ENCODE data around the gene ADGRE1. TPM values are rescaled to one million over a fixed set of nuclear protein-coding genes. Genes with fewer than 3 reads are reported as not detected.

ADGRE1 gene
- total and polyA plus RNA-seq, 2 experiments from 2014 or later: not detected

GRCh38 chr19:6888967-6889366, 1.6 kb downstream of the ADGRE1 start:
- no peaks in the 10 kb centered on the region for H3K4me1 ChIP-seq (ENCODE audit: insufficient read depth)
- H3K9me2 ChIP-seq (ENCODE audit: insufficient read depth): no peaks in the 10 kb centered on the region
- no peaks in the 10 kb centered on the region; the same call in 1 of the 2 replicates for H3K36me3 ChIP-seq (ENCODE audit: insufficient read depth)
- no peak overlapping the region for H3K27ac Mint-ChIP-seq
- no peak overlapping the region for H3K27ac ChIP-seq (ENCODE audit: low read depth)
- no peaks in the 10 kb centered on the region for H4K20me1 ChIP-seq (replicated peaks; ENCODE audit: insufficient read depth)
- DNase-seq (ENCODE audit: low spot score) (no peak), ATAC-seq (no peak)
- no peak overlapping the region for H2AFZ ChIP-seq
- no peaks in the 10 kb centered on the region for H3K79me2 ChIP-seq (replicated peaks; ENCODE audit: insufficient read depth)
- no peaks in the 10 kb centered on the region for H3F3A ChIP-seq (replicated peaks; ENCODE audit: low read depth)
- H3K9me3 Mint-ChIP-seq: peaks cover 91% of the 10 kb centered on the region
- H3K36me3 Mint-ChIP-seq (ENCODE audit: low read depth): peaks cover 46% of the 10 kb centered on the region
- no peak overlapping the region for H3K4me2 ChIP-seq
- no peaks in the 10 kb centered on the region for H3K27me3 ChIP-seq (ENCODE audit: insufficient read depth)
- H3K27me3 Mint-ChIP-seq (ENCODE audit: insufficient read depth, low read depth, poor library complexity): peaks cover 9% of the 10 kb centered on the region
- no peak overlapping the region for H3K4me3 ChIP-seq
- TF ChIP-seq POLR2AphosphoS5 (IDR thresholded peaks at IDR 0.05; ENCODE audit: low read depth): no peak
- TF ChIP-seq NANOG (IDR thresholded peaks at IDR 0.05; ENCODE audit: borderline replicate concordance): no peak
- TF ChIP-seq EZH2phosphoT487 (IDR thresholded peaks at IDR 0.05; ENCODE audit: unreplicated experiment): no peak
- TF ChIP-seq ZNF331 (CRISPR knock-in tag; IDR thresholded peaks at IDR 0.05; ENCODE audit: low read depth): no peak
- TF ChIP-seq, protein P1, sequence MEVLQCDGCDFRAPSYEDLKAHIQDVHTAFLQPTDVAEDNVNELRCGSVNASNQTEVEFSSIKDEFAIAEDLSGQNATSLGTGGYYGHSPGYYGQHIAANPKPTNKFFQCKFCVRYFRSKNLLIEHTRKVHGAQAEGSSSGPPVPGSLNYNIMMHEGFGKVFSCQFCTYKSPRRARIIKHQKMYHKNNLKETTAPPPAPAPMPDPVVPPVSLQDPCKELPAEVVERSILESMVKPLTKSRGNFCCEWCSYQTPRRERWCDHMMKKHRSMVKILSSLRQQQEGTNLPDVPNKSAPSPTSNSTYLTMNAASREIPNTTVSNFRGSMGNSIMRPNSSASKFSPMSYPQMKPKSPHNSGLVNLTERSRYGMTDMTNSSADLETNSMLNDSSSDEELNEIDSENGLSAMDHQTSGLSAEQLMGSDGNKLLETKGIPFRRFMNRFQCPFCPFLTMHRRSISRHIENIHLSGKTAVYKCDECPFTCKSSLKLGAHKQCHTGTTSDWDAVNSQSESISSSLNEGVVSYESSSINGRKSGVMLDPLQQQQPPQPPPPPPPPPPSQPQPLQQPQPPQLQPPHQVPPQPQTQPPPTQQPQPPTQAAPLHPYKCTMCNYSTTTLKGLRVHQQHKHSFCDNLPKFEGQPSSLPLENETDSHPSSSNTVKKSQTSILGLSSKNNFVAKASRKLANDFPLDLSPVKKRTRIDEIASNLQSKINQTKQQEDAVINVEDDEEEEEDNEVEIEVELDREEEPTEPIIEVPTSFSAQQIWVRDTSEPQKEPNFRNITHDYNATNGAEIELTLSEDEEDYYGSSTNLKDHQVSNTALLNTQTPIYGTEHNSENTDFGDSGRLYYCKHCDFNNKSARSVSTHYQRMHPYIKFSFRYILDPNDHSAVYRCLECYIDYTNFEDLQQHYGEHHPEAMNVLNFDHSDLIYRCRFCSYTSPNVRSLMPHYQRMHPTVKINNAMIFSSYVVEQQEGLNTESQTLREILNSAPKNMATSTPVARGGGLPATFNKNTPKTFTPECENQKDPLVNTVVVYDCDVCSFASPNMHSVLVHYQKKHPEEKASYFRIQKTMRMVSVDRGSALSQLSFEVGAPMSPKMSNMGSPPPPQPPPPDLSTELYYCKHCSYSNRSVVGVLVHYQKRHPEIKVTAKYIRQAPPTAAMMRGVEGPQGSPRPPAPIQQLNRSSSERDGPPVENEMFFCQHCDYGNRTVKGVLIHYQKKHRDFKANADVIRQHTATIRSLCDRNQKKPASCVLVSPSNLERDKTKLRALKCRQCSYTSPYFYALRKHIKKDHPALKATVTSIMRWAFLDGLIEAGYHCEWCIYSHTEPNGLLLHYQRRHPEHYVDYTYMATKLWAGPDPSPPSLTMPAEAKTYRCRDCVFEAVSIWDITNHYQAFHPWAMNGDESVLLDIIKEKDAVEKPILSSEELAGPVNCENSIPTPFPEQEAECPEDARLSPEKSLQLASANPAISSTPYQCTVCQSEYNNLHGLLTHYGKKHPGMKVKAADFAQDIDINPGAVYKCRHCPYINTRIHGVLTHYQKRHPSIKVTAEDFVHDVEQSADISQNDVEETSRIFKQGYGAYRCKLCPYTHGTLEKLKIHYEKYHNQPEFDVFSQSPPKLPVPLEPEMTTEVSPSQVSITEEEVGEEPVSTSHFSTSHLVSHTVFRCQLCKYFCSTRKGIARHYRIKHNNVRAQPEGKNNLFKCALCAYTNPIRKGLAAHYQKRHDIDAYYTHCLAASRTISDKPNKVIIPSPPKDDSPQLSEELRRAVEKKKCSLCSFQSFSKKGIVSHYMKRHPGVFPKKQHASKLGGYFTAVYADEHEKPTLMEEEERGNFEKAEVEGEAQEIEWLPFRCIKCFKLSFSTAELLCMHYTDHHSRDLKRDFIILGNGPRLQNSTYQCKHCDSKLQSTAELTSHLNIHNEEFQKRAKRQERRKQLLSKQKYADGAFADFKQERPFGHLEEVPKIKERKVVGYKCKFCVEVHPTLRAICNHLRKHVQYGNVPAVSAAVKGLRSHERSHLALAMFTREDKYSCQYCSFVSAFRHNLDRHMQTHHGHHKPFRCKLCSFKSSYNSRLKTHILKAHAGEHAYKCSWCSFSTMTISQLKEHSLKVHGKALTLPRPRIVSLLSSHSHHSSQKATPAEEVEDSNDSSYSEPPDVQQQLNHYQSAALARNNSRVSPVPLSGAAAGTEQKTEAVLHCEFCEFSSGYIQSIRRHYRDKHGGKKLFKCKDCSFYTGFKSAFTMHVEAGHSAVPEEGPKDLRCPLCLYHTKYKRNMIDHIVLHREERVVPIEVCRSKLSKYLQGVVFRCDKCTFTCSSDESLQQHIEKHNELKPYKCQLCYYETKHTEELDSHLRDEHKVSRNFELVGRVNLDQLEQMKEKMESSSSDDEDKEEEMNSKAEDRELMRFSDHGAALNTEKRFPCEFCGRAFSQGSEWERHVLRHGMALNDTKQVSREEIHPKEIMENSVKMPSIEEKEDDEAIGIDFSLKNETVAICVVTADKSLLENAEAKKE (CRISPR knock-in tag; IDR thresholded peaks at IDR 0.05): no peak
- TF ChIP-seq STAT1 (IDR thresholded peaks at IDR 0.05; ENCODE audit: unreplicated experiment): no peak
- TF ChIP-seq EZH2 (IDR thresholded peaks at IDR 0.05; ENCODE audit: low read depth, unreplicated experiment): no peak
- no peak for TF ChIP-seq ZNF114 (CRISPR knock-in tag; IDR thresholded peaks at IDR 0.05)
- no peak for TF ChIP-seq CREB1 (CRISPR knock-in tag; IDR thresholded peaks at IDR 0.05; ENCODE audit: low read depth)
- no peak for TF ChIP-seq ETS1 (IDR thresholded peaks at IDR 0.05)
- TF ChIP-seq REST (IDR thresholded peaks at IDR 0.05; ENCODE audit: unreplicated experiment): no peak
- TF ChIP-seq JUNB (IDR thresholded peaks at IDR 0.05; ENCODE audit: unreplicated experiment): no peak
- no peaks in the 10 kb centered on the region for H3K4me1 Mint-ChIP-seq
- H3K4me3 Mint-ChIP-seq: no peak overlapping the region

Measured in GM23338 (cell line).